ENCODE results near the gene GPX6.
"Not testable (repeated sequence)": the region's sequence is repeated elsewhere in the genome, so short reads cannot be mapped to it uniquely, and the experiment has no call there.

GPX6 gene

DNA sequence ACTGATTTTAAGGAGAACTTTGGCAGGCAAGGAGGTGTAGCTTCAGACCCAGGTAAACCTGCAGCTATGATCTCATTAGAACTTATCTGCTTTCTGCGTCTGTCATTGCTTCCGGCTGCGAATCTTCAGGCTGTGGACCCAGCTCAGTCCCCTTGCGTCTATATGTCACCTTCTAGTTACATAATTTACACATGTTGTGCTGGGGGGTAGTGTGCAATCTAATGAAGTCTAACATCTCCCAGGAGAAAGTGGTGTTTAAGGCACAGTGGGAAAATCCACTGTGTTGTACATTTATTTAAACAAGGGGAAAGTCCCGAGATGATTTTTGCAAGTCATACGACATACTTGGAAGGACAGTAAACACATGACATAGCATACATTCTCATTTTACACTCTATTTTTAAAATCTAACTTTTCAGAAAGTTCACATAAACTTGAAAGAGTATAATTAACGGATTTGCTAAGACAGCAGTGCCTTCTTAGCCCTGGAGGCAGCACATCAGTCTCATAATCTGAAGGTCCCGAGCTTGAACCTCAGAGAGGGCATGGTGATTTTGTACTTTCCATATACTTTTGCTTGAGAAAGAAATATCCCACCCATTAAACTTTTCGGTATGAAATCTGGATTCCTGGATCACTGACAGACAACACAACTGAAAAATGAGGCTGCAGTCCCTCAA lies 35.2 kb downstream of the GPX6 start:
- no peak for DNase-seq (ENCODE audit: low read depth)

DNA sequence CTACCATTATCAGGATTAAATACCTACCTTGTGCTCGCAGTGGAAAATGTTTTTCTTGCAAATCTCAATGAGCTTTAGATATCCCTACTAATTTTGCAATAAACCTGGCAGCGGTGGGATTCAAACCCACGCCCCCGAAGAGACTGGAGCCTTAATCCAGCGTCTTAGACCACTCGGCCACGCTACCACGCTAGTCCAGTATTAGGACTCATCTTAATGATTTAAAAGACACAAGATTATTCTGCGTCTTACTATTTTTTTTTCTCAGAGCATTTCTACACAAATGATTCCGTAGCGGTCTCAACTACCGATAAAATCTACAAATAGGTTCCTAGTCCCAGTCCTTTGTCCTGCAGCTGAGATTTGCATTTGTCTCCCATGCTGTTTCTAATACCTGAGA lies 37.1 kb downstream of the GPX6 start:
- no peak for DNase-seq (ENCODE audit: low read depth)

DNA sequence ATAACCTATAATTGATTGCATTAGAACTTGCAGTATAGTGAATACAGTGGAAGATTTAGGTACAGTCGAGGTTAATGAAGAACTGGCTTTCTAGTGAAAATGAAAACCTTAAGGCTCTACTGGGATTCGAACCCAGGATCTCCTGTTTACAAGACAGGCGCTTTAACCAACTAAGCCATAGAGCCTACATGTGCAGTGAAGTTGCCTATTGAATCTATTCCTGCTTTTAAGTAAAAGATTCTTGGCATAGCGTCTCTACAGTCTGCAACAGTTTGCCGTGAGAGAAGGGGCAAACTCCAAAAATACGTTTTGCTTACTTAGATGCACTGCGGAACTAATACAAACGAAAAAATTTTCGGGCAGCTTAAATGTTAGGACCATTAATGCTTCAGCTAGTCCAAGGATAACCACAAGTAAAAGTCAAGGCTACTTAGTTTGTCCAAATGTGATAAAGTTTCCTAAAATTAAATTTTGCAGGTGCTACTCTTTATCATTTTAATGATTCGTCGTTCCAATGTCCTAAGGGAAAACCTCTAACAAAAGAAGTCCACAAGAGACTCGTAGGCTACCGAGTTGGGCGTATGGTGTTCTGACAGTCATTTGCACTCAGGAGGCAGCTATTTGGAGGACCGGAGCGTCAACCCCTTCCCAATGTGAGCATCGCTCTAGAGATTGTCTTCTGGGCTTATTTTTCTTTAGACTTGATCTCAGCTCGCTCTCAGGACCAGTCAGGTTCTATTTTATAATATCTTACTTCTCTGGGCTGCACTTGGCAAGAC lies 41.0 kb downstream of the GPX6 start:
- DNase-seq (ENCODE audit: low read depth): peak; percentile 90

DNA sequence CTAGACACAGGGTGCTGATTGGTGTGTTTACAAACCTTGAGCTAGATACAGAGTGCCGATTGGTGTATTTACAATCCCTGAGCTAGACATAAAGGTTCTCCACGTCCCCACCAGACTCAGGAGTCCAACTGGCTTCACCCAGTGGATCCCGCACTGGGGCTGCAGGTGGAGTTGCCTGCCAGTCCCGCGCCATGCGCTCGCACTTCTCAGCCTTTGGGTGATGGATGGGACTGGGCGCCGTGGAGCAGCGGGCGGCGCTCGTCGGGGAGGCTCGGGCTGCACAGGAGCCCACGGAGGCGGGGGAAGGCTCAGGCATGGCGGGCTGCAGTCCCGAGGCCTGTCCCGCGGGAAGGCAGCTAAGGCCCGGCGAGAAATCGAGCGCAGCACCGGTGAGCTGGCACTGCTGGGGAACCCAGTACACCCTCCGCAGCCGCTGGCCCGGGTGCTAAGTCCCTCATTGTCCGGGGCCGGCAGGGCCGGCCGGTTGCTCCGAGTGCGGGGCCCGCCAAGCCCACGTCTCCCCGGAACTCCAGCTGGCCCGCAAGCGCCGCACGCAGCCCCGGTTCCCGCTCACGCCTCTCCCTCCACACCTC lies 46.3 kb downstream of the GPX6 start:
- not testable (repeated sequence) for DNase-seq (ENCODE audit: low read depth)

DNA sequence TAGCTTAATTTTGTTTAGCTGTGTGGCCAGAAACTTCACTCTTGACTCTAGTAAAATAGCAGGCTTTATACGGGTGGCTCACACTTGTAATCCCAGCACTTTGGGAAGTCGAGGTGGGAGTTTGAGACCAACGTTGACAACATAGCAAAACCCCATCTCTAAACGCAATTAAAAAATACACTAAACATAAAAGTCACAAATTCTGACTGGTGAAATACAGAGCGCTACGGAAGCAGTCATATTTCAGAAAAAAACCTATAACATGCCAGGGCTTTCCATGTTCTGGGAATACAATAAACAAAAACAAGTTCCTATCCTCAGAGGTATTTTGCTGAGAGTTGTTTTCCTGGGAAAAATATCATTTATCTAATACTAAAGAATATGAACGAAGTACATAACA lies 47.5 kb downstream of the GPX6 start:
- DNase-seq (ENCODE audit: low read depth): no peak

DNA sequence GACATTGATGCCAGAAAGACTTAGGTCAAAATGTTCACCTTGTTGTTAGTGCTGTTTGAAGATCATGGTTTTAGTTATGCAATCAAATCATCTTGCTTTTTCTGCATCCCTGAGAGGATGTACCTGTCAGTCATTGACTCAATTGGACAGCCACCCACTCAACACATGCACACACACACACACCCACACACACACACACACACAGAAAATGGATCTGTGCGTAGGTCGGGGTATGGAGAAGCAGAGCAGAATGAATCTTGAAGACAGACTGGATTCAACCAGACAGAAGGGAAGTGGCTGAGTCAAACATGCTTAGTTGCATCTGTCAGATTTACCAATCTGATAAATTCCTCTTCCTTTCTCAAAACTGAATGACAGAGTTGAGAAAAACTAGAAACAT lies 53.2 kb downstream of the GPX6 start:
- DNase-seq (ENCODE audit: low read depth): no peak

DNA sequence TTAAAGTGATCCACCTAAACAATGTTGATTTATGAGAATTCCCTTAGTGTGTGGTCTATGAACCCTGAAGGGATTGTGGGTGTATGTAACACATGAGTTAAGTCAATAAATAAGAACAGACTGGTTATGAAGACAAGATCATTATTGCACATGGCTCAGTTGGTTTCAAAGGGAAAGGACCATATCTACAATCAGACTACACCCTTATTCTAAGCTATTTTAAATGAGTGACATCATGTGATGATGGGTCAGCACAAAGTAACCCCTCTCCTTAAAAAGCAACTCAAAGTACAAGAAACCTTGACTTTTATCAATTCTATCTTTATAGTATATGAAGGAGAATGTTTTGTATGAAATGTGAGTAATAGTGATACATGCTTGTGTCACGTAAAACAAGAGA lies 57.0 kb downstream of the GPX6 start:
- DNase-seq (ENCODE audit: low read depth): no peak
